ENCODE results near the gene SORCS2. TPM values are rescaled to one million over a fixed set of nuclear protein-coding genes. Genes with fewer than 3 reads are reported as not detected.

SORCS2 gene
- total RNA-seq, 3 donors from 2014 or later: 0.66 to 1.3 (median 0.80) TPM

DNA sequence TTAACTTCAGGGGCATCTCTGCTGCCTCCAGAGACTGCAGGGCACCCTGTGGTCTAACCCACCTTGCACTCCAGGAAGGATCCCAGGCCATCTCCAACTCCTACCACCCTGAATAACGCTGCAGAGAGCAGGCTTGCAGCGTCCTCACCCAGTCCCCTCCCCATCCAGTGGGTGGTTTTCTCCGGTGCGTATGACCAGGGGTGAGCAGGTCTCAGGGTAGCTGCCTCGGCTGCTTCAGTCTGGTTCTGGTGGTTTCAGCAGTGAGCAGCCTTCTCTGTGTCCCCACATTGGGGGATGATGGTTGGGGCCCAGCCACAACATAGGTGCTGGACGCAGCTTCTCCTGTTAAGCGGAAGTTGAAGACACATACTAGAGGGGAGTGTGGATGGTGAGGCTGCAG is 38.6 kb upstream of the SORCS2 start:
- Histone ChIP-seq H3K27ac (no peak overlapping the region), H3K4me1 (peaks cover 2 to 18% of the 10 kb centered on the region in 2 donors), H3K27me3 (no peaks in the 10 kb centered on the region), H3K9me3 (no peaks in the 10 kb centered on the region), H3K4me3 (no peak overlapping the region), H3K36me3 (no peaks in the 10 kb centered on the region)
- intact Hi-C loops (cut with DNase I; ENCODE audit: low total_unique reads): no loop called here
- no peak for DNase-seq (ENCODE audit: low spot score in 2 of 2)
- TF ChIP-seq CTCF (IDR thresholded peaks at IDR 0.05): no peak

GRCh38 chr4:7154351-7154981 is 37.9 kb upstream of the SORCS2 start:
- peak in 1 of 2 donors; percentile 36 for DNase-seq (ENCODE audit: low spot score in 2 of 2)

GRCh38 chr4:7155590-7156071 is 36.7 kb upstream of the SORCS2 start:
- DNase-seq (ENCODE audit: low spot score in 2 of 2): peak; percentile 30 to 50
- no peaks in the 10 kb centered on the region for H3K36me3 ChIP-seq
- peak overlapping the region; percentile 37 to 81 for H3K27ac ChIP-seq
- no peak for TF ChIP-seq CTCF (IDR thresholded peaks at IDR 0.05)
- no peak for TF ChIP-seq POLR2AphosphoS5 (IDR thresholded peaks at IDR 0.05)
- TF ChIP-seq POLR2A (IDR thresholded peaks at IDR 0.05): no peak
- H3K4me1 ChIP-seq: peaks cover 2 to 18% of the 10 kb centered on the region in 2 donors
- no peaks in the 10 kb centered on the region for H3K9me3 ChIP-seq
- intact Hi-C loops (cut with DNase I; ENCODE audit: low total_unique reads): no loop called here
- H3K27me3 ChIP-seq: no peaks in the 10 kb centered on the region
- peak overlapping the region in 1 of 3 donors; percentile 16 for H3K4me3 ChIP-seq

More at GRCh38 chr4:7154351-7154981, 37.9 kb upstream of the SORCS2 start:
- Histone ChIP-seq H3K9me3 (no peaks in the 10 kb centered on the region), H3K27ac (no peak overlapping the region), H3K4me1 (peaks cover 2 to 18% of the 10 kb centered on the region in 2 donors), H3K27me3 (no peaks in the 10 kb centered on the region), H3K4me3 (no peak overlapping the region), H3K36me3 (no peaks in the 10 kb centered on the region)
- TF ChIP-seq POLR2AphosphoS5 (IDR thresholded peaks at IDR 0.05) (no peak), POLR2A (IDR thresholded peaks at IDR 0.05) (no peak), CTCF (IDR thresholded peaks at IDR 0.05) (no peak)
- intact Hi-C loops (cut with DNase I; ENCODE audit: low total_unique reads): no loop called here

DNA sequence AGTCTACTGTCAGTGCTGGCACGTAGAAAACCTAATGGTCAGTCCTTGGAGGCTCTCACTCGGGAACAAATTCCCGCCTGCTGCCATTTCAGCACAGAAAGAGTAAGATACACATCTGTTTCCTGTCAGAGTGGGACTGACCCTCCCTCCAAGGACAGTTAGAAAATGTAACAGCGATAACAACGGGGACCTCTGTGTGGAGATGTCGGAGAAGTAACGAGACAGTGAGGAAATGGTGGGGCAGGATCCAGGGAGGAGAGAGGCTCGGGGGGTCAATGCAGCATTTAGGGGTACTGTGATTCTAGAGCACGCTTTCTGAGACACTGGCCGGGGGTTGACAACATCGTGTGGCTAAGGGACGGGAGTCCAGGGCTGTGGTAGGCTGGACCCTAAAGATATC is 36.0 kb upstream of the SORCS2 start:
- Histone ChIP-seq H3K27me3 (no peaks in the 10 kb centered on the region), H3K36me3 (no peaks in the 10 kb centered on the region), H3K4me1 (peaks cover 2 to 18% of the 10 kb centered on the region in 2 donors), H3K27ac (peak overlapping the region in 1 of 2 donors; percentile 81), H3K4me3 (no peak overlapping the region), H3K9me3 (no peaks in the 10 kb centered on the region)
- TF ChIP-seq POLR2A (IDR thresholded peaks at IDR 0.05) (no peak), CTCF (IDR thresholded peaks at IDR 0.05) (no peak), POLR2AphosphoS5 (IDR thresholded peaks at IDR 0.05) (no peak)
- DNase-seq (ENCODE audit: low spot score in 2 of 2): peak in 1 of 2 donors; percentile 43
- intact Hi-C loops (cut with DNase I; ENCODE audit: low total_unique reads): no loop called here

GRCh38 chr4:7156761-7157488 is 35.4 kb upstream of the SORCS2 start:
- Histone ChIP-seq H3K27me3 (no peaks in the 10 kb centered on the region), H3K9me3 (no peaks in the 10 kb centered on the region), H3K36me3 (no peaks in the 10 kb centered on the region), H3K4me3 (no peak overlapping the region), H3K4me1 (peaks cover 2 to 18% of the 10 kb centered on the region in 2 donors), H3K27ac (peak overlapping the region in 1 of 2 donors; percentile 81)
- DNase-seq (ENCODE audit: low spot score in 2 of 2): peak; percentile 51 to 52
- TF ChIP-seq CTCF (IDR thresholded peaks at IDR 0.05): peak; percentile 34 to 73 (median 60)
- TF ChIP-seq POLR2A (IDR thresholded peaks at IDR 0.05): no peak
- no peak for TF ChIP-seq POLR2AphosphoS5 (IDR thresholded peaks at IDR 0.05)
- intact Hi-C loops (cut with DNase I; ENCODE audit: low total_unique reads): no loop called here

Measured in breast epithelium (tissue), 4 donors.